ENCODE measurements around the gene SMAD6. TPM values are rescaled to one million over a fixed set of nuclear protein-coding genes. Genes with fewer than 3 reads are reported as not detected.

The SMAD6 gene
- polyA plus RNA-seq, 1 donor = 25.4 TPM

DNA sequence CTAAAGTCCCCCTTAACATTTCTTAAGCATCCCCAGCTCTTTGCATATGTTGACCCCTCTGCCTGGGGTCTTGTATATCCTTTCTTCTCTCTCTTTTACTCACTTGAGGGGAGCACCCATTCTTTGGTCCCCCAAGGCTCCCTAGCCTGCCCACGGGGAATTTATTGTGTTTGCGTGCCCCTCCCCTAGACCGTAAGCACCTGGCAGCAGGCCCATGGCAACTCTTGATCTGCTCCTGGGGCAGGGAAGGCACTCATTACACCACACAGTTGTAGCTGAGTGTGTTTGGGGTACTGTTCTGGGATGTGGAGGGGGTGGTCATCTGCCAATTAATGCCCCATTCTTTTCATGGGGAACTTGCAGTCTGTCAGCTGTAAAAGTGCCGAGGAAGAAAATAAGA is 27.3 kb upstream of the SMAD6 start:
- Histone ChIP-seq H3K9me3 (ENCODE audit: control insufficient read depth, low read depth, low read length) (no peaks in the 10 kb centered on the region), H3K4me3 (ENCODE audit: low read length) (no peak overlapping the region), H3K36me3 (ENCODE audit: control insufficient read depth, insufficient read depth, low read length) (no peaks in the 10 kb centered on the region), H3K4me1 (ENCODE audit: control insufficient read depth, insufficient read depth, low read length) (peaks cover 25% of the 10 kb centered on the region), H3K27me3 (ENCODE audit: control insufficient read depth, insufficient read depth, low read length) (no peaks in the 10 kb centered on the region), H3K27ac (ENCODE audit: low read length) (no peak overlapping the region)
- no peak for DNase-seq
- WGBS (ENCODE audit: insufficient coverage, low lambda C conversion rate) = no CpG with 5 or more reads among the region's 4 CpGs

DNA sequence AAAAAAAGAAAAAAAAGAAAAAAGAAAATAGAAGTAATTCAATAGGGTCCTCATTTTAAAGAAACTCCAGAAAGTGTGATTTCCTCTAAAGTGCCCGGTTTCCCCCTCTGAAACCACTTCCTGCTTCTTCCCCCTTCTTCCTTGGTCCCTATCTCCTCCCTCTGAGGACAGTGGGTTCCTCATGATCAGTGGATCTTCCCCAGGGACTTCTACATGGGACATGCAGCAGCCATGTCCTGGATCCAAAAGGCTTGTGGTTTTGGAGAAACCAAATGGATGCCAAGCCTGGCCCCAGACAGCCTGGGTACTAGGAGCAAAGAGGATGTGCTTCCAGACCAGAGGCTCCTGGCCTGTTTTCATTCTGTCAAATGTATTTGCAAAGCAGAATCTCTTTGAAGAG is 26.6 kb upstream of the SMAD6 start:
- WGBS (ENCODE audit: insufficient coverage, low lambda C conversion rate) = no CpG with 5 or more reads among the region's 1 CpG
- no peaks in the 10 kb centered on the region for H3K9me3 ChIP-seq (ENCODE audit: control insufficient read depth, low read depth, low read length)
- H3K27me3 ChIP-seq (ENCODE audit: control insufficient read depth, insufficient read depth, low read length) = no peaks in the 10 kb centered on the region
- no peak overlapping the region for H3K4me3 ChIP-seq (ENCODE audit: low read length)
- DNase-seq = no peak
- peaks cover 31% of the 10 kb centered on the region for H3K4me1 ChIP-seq (ENCODE audit: control insufficient read depth, insufficient read depth, low read length)
- no peak overlapping the region for H3K27ac ChIP-seq (ENCODE audit: low read length)
- no peaks in the 10 kb centered on the region for H3K36me3 ChIP-seq (ENCODE audit: control insufficient read depth, insufficient read depth, low read length)

DNA sequence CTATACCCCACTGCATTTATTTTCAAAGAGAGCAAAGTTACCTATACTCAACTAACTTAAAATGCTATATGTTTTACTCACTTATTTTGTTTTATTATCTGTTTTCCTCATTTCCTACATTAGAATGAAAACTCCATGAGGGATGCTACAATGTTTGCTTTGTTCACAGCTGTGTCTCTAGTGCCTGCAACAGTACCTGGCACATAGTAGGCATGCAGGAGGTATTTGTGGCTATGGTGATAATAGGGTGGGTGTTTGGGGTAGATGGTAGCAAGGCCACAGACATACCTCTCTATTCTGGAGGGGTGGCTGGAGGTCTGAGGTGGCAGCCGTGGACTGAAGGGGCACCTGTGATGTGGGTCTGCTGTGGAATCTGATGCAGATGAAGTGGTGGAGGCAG is 24.7 kb upstream of the SMAD6 start:
- H3K9me3 ChIP-seq (ENCODE audit: control insufficient read depth, low read depth, low read length) = no peaks in the 10 kb centered on the region
- no peak overlapping the region for H3K27ac ChIP-seq (ENCODE audit: low read length)
- H3K36me3 ChIP-seq (ENCODE audit: control insufficient read depth, insufficient read depth, low read length) = no peaks in the 10 kb centered on the region
- no CpG with 5 or more reads among the region's 1 CpG for WGBS (ENCODE audit: insufficient coverage, low lambda C conversion rate)
- H3K27me3 ChIP-seq (ENCODE audit: control insufficient read depth, insufficient read depth, low read length) = no peaks in the 10 kb centered on the region
- no peak for DNase-seq
- H3K4me3 ChIP-seq (ENCODE audit: low read length) = no peak overlapping the region
- peaks cover 23% of the 10 kb centered on the region for H3K4me1 ChIP-seq (ENCODE audit: control insufficient read depth, insufficient read depth, low read length)

DNA sequence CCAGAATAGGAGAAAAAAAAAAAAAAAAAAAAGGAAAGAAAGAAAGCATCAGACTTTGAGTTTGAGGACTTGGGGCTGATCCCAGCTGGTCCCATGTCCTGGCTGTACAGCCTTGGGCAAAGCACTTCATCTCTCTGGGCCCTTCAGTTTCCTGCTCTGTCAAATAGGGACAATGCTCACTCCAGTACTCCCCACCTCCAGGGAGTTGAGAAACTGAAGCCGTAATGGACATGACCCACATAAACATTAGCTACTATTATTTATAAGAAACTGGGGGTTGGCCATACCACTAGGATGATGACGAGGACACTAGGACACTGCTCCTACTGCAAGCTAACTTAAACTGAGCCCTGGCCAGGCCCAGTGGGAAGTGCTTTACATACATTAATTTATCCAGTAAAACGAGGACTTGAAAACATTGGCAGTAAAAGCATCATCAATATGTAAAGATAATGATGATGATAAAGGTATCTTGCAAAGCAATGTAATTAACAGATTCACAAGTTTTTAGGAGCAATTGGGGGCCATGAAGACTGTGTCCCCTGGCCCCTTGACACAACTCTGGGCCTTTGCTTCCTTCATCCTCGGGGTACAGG is 22.9 kb upstream of the SMAD6 start:
- DNase-seq = peak in 1 of 2 donors; percentile 36
- Histone ChIP-seq H3K27me3 (ENCODE audit: control insufficient read depth, insufficient read depth, low read length) (no peaks in the 10 kb centered on the region), H3K4me3 (ENCODE audit: low read length) (no peak overlapping the region), H3K9me3 (ENCODE audit: control insufficient read depth, low read depth, low read length) (no peaks in the 10 kb centered on the region), H3K36me3 (ENCODE audit: control insufficient read depth, insufficient read depth, low read length) (no peaks in the 10 kb centered on the region), H3K4me1 (ENCODE audit: control insufficient read depth, insufficient read depth, low read length) (peaks cover 23% of the 10 kb centered on the region), H3K27ac (ENCODE audit: low read length) (peak overlapping the region; percentile 71)
- WGBS (ENCODE audit: insufficient coverage, low lambda C conversion rate) = no CpG with 5 or more reads among the region's 4 CpGs

DNA sequence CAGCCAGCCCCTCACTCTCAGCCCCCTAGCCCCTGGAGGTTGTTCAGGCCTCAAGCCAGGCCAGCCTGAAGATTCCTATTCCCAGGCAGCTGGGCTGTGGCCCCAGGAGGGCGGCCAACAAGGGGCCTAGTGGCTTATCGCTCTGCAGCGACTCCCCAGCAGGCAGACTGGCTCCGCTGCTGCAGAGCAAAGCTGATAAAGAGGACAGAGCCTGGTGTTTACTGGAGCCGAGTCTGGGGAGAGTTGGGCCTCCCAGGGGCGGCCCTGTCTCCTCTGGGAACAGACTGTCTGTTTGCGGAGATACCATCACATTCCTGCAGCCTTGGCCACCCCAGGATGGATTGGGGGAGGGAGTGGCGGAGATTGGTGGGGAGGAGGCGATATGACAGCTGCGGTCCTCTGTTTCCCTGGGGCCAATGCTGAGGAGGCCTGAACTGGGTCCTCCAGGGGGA is 22.4 kb upstream of the SMAD6 start:
- peak overlapping the region; percentile 71 for H3K27ac ChIP-seq (ENCODE audit: low read length)
- peaks cover 23% of the 10 kb centered on the region for H3K4me1 ChIP-seq (ENCODE audit: control insufficient read depth, insufficient read depth, low read length)
- no peak overlapping the region for H3K4me3 ChIP-seq (ENCODE audit: low read length)
- no peaks in the 10 kb centered on the region for H3K9me3 ChIP-seq (ENCODE audit: control insufficient read depth, low read depth, low read length)
- no peaks in the 10 kb centered on the region for H3K36me3 ChIP-seq (ENCODE audit: control insufficient read depth, insufficient read depth, low read length)
- peak; percentile 76 to 87 for DNase-seq
- WGBS (ENCODE audit: insufficient coverage, low lambda C conversion rate) = no CpG with 5 or more reads among the region's 10 CpGs
- H3K27me3 ChIP-seq (ENCODE audit: control insufficient read depth, insufficient read depth, low read length) = no peaks in the 10 kb centered on the region

DNA sequence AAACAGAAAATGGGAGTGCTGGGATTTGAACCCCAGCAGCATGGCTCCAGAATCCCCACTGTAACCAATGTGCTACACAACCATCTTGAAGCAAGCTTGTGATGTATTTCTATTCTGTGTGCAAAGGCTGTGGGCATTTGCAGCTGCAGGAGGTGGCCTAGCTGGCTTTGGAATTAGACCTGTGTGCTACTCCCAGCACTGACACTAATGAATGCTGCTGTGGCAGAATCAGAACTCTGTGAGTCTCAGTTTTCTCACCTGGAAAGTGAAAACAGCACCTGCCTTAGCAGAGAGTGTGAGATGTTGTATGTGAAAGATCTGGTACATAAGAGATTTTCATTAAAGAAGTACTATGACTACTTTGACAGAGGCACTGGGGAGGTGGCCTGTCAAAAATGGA is 21.5 kb upstream of the SMAD6 start:
- Histone ChIP-seq H3K27me3 (ENCODE audit: control insufficient read depth, insufficient read depth, low read length) (no peaks in the 10 kb centered on the region), H3K9me3 (ENCODE audit: control insufficient read depth, low read depth, low read length) (no peaks in the 10 kb centered on the region), H3K4me3 (ENCODE audit: low read length) (no peak overlapping the region), H3K36me3 (ENCODE audit: control insufficient read depth, insufficient read depth, low read length) (no peaks in the 10 kb centered on the region), H3K27ac (ENCODE audit: low read length) (peak overlapping the region; percentile 71), H3K4me1 (ENCODE audit: control insufficient read depth, insufficient read depth, low read length) (peaks cover 23% of the 10 kb centered on the region)
- no peak for DNase-seq

DNA sequence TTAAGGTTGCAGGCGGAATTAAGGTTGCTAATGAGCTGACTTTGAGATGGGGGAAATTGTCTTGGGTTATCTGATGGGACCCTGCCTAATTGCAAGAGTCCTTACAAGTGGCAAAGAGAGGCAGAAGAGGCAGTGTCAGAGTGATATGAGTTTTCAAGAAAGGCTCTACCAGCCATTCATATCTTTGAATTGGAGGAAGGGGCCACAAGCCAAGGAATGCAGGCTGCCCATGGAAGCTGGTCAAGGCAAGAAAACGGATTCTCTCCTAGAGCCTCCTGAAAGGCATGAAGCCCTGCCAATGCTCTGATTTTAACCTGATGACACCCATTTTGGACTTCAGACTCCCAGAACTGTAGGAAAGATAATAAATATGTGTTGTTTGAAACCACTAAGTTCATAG is 20.6 kb upstream of the SMAD6 start:
- Histone ChIP-seq H3K9me3 (ENCODE audit: control insufficient read depth, low read depth, low read length) (no peaks in the 10 kb centered on the region), H3K4me3 (ENCODE audit: low read length) (no peak overlapping the region), H3K4me1 (ENCODE audit: control insufficient read depth, insufficient read depth, low read length) (peaks cover 23% of the 10 kb centered on the region), H3K27ac (ENCODE audit: low read length) (no peak overlapping the region), H3K27me3 (ENCODE audit: control insufficient read depth, insufficient read depth, low read length) (no peaks in the 10 kb centered on the region), H3K36me3 (ENCODE audit: control insufficient read depth, insufficient read depth, low read length) (no peaks in the 10 kb centered on the region)
- WGBS (ENCODE audit: insufficient coverage, low lambda C conversion rate) = no CpG with 5 or more reads among the region's 2 CpGs
- DNase-seq = peak in 1 of 2 donors; percentile 39

DNA sequence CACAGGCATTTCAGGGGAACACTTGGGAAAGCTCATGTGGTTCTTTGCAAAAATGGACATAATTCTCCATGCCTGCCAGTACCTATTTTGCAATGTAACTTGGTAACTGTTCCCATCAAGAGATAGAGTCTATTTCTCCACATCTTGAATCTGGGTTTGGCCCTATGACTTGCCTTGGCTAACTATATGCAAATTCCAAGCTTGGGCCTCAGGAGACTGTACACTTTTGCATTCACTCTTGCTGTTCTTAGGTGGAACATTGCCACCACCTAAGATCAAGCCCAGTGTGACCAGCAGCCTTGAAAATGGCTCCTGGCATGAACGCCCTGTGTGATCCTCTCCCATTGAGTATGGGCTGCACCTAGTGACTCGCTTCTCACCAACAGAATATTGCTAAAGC is 19.8 kb upstream of the SMAD6 start:
- Histone ChIP-seq H3K4me3 (ENCODE audit: low read length) (no peak overlapping the region), H3K27ac (ENCODE audit: low read length) (no peak overlapping the region), H3K27me3 (ENCODE audit: control insufficient read depth, insufficient read depth, low read length) (no peaks in the 10 kb centered on the region), H3K4me1 (ENCODE audit: control insufficient read depth, insufficient read depth, low read length) (peaks cover 23% of the 10 kb centered on the region), H3K9me3 (ENCODE audit: control insufficient read depth, low read depth, low read length) (no peaks in the 10 kb centered on the region), H3K36me3 (ENCODE audit: control insufficient read depth, insufficient read depth, low read length) (no peaks in the 10 kb centered on the region)
- 100% methylated on average over 1 of the region's 2 CpGs for WGBS (ENCODE audit: insufficient coverage, low lambda C conversion rate)
- no peak for DNase-seq

DNA sequence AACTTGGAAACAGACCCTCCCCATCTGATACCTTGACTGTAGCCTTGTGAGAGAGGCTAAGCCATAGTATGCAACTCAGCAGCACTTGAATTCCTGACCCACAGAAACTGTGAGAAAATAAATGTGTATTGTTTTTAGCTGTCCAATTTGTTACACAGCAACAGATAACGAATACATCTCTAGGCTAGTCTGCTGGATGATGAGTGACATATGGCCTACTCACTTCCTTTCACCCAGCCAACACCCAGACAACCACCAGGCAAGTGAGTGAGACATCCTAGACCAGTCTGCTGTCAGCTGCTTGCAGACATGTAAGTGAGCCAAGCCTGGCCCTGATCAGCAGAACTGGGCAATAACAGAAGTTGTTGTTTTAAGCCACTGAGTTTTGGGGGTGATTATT is 19.2 kb upstream of the SMAD6 start:
- WGBS (ENCODE audit: insufficient coverage, low lambda C conversion rate) = no CpG with 5 or more reads among the region's 1 CpG
- Histone ChIP-seq H3K4me3 (ENCODE audit: low read length) (no peak overlapping the region), H3K36me3 (ENCODE audit: control insufficient read depth, insufficient read depth, low read length) (no peaks in the 10 kb centered on the region), H3K9me3 (ENCODE audit: control insufficient read depth, low read depth, low read length) (no peaks in the 10 kb centered on the region), H3K27ac (ENCODE audit: low read length) (no peak overlapping the region), H3K27me3 (ENCODE audit: control insufficient read depth, insufficient read depth, low read length) (no peaks in the 10 kb centered on the region), H3K4me1 (ENCODE audit: control insufficient read depth, insufficient read depth, low read length) (peaks cover 23% of the 10 kb centered on the region)
- DNase-seq = no peak

DNA sequence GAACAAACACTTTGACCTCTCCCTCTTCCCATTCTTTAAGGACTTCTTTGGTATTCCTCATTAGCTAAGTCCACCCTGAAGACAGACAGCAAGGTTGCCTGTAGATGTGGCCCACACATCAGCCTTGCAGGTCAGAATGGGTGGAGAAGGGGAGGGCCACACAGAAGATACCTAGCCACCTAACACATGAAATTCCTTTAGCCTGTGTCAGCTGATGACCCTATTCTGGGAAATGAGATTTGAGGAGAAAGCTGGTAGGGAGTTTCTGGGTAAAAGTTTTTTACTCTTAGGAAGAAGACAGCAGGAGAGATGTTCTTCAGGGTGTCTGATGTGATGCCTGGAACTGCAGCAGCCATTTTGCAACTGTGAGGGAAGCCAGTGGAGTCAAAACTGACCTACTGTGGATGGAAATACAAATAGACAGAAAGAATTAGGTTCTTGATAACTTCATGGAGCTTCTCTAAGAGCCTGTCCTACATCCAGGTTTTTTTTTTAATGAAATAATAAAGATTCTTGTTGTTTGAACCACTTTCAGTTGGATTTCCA is 17.8 kb upstream of the SMAD6 start:
- Histone ChIP-seq H3K4me1 (ENCODE audit: control insufficient read depth, insufficient read depth, low read length) (peaks cover 14% of the 10 kb centered on the region), H3K36me3 (ENCODE audit: control insufficient read depth, insufficient read depth, low read length) (no peaks in the 10 kb centered on the region)
- no peak for DNase-seq

DNA sequence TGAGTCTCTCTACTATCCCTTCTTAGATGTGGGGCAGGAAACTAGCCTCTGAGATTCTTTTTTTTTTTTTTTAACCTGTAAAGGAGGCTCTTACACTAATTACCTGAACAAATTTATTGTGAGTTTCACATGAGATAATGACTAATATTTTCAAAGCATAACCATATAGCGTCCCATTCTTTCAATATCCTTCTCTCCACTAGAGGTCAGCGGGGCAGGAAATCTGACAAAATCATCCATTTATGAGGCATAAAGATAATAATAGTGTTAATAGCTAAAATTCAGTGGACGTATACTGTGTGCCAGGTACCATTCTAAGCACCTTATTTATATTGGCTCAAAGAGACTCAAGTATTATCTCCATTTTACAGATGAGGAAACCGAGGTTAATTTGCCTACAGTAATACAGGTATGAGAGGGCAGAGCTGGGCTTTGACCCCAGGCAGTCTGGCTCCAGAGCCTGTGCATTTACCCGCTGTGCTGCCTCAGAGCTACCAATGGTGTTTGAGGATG is 16.3 kb upstream of the SMAD6 start:
- H3K27me3 ChIP-seq (ENCODE audit: control insufficient read depth, insufficient read depth, low read length) = no peaks in the 10 kb centered on the region
- no peaks in the 10 kb centered on the region for H3K9me3 ChIP-seq (ENCODE audit: control insufficient read depth, low read depth, low read length)
- H3K36me3 ChIP-seq (ENCODE audit: control insufficient read depth, insufficient read depth, low read length) = no peaks in the 10 kb centered on the region
- 78% methylated on average over 1 of the region's 5 CpGs for WGBS (ENCODE audit: insufficient coverage, low lambda C conversion rate)
- DNase-seq = no peak
- H3K4me1 ChIP-seq (ENCODE audit: control insufficient read depth, insufficient read depth, low read length) = no peaks in the 10 kb centered on the region
- no peak overlapping the region for H3K27ac ChIP-seq (ENCODE audit: low read length)
- H3K4me3 ChIP-seq (ENCODE audit: low read length) = no peak overlapping the region

More for the DNA sequence above, 17.8 kb upstream of the SMAD6 start:
- H3K27me3 ChIP-seq (ENCODE audit: control insufficient read depth, insufficient read depth, low read length) = no peaks in the 10 kb centered on the region
- no peaks in the 10 kb centered on the region for H3K9me3 ChIP-seq (ENCODE audit: control insufficient read depth, low read depth, low read length)
- no peak overlapping the region for H3K27ac ChIP-seq (ENCODE audit: low read length)
- H3K4me3 ChIP-seq (ENCODE audit: low read length) = no peak overlapping the region

All from large intestine (tissue), 3 donors.